ENCODE measurements around the gene NSUN3.

Gene NSUN3

DNA sequence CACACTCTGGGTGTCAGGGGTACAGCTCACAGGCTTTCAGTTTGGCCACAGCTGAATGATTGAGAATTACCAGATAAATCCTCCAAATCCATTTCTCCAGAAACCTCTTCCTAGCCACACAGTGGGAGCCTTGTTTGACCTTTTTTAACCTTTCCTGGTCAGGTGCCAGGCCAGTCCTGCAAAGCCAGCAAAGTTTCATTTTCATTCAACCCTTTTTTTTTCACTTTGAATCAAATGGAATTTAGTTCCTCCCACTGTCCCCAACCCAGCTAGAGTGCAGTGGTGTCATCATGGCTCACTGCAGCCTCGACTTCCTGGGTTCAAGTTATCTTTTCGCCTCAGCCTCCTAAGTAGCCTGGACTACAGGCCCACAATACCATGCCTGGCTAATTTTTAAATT lies 67.8 kb downstream of the NSUN3 start:
- no peak for DNase-seq (ENCODE audit: low spot score)

DNA sequence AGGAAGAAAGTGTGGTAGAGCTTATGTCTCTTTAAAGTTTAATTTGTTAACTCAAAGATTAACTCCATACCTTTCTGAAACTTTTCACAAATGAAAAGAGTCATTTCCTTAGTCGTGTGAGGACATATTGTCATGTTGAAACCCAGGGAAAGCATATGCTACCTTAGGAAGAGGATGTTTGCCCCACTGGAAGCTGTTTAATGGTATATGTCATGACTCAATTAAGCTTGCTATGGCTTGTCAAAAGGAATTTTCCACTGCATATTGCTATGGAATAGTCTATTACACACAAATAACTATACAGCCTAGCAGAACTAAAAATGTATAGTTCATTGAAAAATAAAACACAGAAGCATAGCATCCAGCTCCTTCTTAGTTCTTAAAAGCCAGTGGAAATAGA lies 69.9 kb downstream of the NSUN3 start:
- no peak for DNase-seq (ENCODE audit: low spot score)

DNA sequence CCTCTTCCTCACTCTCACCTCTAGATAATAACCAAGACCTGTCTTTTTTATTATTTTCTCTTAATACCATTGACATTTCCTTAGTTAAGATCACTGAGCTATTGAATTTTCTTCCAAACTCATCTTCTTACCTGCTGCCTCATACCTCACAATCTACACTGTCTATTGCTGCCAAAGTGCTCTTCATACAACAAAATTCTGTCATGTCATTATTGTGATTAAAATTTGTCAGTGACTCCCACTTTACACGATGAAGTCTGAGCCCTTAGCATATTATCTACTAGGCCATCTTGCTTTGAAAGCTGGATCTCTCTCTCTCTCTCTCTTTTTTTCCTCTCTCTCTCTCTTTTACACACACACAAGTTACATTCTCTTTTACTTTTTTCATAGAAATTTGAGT lies 73.3 kb downstream of the NSUN3 start:
- no peak for DNase-seq (ENCODE audit: low spot score)

DNA sequence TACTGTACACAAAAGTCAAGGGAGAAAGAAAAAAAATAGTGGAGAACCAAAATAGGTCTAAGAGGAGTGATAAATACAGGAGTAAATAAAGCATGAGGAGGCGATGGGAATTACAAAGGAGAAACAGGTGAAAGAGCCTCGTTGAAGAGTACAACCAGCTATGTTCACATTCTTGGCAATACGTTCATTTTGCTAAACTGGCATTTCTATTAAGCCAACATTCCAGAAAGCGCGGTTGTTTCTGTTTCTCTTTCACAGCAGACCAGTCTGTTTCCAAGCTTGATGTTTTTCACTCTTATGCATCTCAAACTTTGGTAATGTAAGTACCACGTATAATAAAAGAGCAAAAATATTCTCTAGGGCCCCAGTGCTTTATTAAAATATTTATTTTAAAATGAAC lies 74.5 kb downstream of the NSUN3 start:
- no peak for DNase-seq (ENCODE audit: low spot score)

DNA sequence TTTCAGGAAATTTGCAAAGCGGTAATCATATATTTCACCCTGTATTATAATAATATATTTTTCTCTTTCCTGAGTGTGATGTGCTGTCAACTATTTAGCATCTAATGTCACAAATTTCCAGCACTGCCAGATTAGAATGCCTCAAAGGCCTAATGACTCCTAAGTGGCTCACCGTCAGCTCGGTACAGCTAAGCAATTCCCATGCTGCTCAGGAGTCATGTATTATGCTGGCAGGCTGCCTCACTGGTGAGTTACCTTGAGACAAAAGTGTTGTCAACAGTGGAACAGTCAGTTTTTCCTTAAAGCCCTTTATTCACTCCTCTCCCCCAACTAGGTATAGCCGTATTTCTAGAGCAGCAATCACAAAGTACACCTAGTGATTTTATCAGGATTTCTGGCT lies 83.6 kb downstream of the NSUN3 start:
- no peak for DNase-seq (ENCODE audit: low spot score)

DNA sequence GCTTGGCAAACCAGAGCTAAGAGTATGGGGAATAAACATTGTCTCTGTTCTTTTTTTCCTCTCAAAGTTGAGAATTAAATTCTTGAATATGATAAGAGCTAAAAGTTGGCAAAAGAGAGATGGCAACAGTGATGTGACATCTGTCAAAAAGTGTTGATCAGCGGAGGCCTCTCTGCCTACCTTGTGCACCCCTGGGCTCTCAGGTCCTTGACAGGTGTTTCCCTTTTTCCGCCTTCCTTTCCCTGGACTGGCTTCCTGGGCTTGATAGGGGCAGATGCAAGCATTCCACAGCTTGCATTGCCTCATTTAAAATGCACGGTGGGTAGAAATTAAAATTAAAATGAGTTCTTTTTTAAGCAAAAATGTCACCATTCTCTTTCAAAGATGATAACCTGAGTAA lies 84.2 kb downstream of the NSUN3 start:
- no peak for DNase-seq (ENCODE audit: low spot score)

- no peak for DNase-seq (ENCODE audit: low spot score)
Observed at GRCh38 chr3:94150113-94150512, 87.3 kb downstream of the NSUN3 start.

DNA sequence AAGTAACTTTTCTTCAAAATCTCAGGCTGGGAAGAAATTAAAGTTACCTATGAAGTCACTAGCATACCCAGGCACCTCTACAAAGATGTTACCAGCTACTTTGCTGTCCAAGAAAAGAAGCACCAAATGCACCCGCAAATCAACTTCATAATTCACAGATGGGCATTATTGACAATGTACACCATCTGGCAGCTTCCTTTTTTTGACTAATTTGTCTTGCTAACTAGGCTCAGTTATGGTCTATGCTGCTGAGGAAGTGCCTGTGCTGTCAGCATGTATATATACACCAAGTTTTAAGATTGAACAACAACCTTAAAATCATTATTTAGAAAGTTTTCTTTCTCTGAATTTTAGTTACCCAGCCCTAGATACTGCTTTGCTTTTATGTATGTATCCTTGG lies 93.8 kb downstream of the NSUN3 start:
- DNase-seq (ENCODE audit: low spot score): no peak

- DNase-seq (ENCODE audit: low spot score): no peak
Observed at GRCh38 chr3:94158512-94158911, 95.7 kb downstream of the NSUN3 start.

GRCh38 chr3:94159062-94159828 lies 96.4 kb downstream of the NSUN3 start:
- DNase-seq (ENCODE audit: low spot score): no peak

- DNase-seq (ENCODE audit: low spot score): no peak
Observed at GRCh38 chr3:94162700-94163099, 99.8 kb downstream of the NSUN3 start.

- DNase-seq (ENCODE audit: low spot score): no peak
Observed at GRCh38 chr3:94167346-94167745, 104.5 kb downstream of the NSUN3 start.

DNA sequence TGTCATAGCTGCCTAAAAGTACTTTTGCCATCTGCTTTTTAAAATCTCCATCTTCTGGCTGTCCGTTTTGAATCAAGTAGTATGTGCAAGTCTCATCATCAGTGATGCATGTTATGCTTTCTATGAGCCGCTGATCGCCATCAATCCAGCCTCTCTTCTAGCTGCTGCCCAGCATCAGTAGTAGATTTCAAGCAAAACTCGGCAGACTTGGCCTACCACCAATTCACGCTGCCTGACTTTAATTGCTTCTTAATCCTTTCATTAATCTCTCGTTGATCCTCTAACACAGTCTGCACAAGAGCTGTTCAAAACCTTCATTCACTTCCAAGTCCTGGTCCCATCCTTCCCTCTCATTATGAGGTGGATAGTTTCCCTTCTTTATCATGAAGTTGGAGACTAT lies 104.9 kb downstream of the NSUN3 start:
- DNase-seq (ENCODE audit: low spot score): no peak

DNA sequence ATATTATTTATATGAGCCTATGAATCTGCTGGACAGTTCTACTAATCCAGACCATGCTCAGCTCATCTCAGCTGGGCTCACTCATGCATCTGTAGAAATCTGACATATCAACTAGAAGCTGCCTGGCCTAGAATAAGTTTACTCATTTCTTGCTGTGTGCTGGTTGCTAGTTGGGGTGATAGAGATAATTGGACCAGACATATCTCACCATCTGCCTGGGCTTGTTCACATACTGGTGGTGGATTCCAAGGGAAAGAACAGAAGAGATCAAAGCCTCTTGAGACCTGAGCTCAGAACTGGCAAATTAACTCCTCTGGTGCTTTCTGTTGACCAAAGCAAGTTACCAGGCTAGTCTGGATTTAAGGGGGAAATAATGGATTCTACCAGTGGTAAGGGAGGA lies 109.1 kb downstream of the NSUN3 start:
- no peak for DNase-seq (ENCODE audit: low spot score)

GRCh38 chr3:94172695-94173310 lies 109.9 kb downstream of the NSUN3 start:
- no peak for DNase-seq (ENCODE audit: low spot score)

- DNase-seq (ENCODE audit: low spot score): no peak
Observed at GRCh38 chr3:94173673-94174434, 111.0 kb downstream of the NSUN3 start.

DNA sequence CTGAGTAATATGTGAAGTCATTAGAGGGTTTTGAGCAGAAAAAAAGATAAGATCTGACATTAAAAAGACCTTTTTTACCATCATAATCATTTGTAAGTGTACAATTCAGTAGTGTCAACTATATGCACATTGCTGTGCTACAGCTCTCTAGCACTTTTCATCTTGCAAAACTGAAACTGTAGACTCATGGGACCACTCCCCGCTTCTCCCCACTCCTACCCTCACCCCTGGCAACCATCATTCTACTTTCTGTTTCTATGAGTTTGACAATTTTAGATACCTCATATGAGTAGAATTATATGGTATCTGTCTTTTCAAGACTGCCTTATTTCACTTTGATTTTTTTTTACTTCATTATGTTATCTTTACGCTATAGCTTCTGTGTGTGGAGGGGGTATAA lies 112.8 kb downstream of the NSUN3 start:
- DNase-seq (ENCODE audit: low spot score): no peak

- no peak for DNase-seq (ENCODE audit: low spot score)
Observed at GRCh38 chr3:94176988-94177745, 114.3 kb downstream of the NSUN3 start.

All from iPS-NIHi11 (cell line).